HCT116 (cell line): Measurements from ENCODE around the gene PTP4A2. TPM values are rescaled to one million over a fixed set of nuclear protein-coding genes. Genes with fewer than 3 reads are reported as not detected.

ENCODE experiments used
- total RNA-seq: library from RNA; stranded (reverse); gene quantifications from one replicate; pipeline ENCODE4 v1.2.1, GENCODE V29; 2021; ENCODE audit not compliant: unreplicated experiment

PTP4A2 gene
- total RNA-seq, 1 experiment from 2014 or later = 267 TPM

Other genes starting within 250 kb of the PTP4A2 start
- gene COL16A1, start 234.4 kb downstream of the PTP4A2 start, total RNA-seq = 2.2 TPM
- gene ADGRB2, start 174.0 kb downstream of the PTP4A2 start, total RNA-seq = 10.1 TPM
- 5.0 TPM for gene SPOCD1, start 122.3 kb downstream of the PTP4A2 start, total RNA-seq
- gene KHDRBS1, start 75.5 kb upstream of the PTP4A2 start, total RNA-seq = 215 TPM
- gene TMEM39B, start 134.6 kb upstream of the PTP4A2 start, total RNA-seq = 22.8 TPM
- gene KPNA6, start 169.7 kb upstream of the PTP4A2 start, total RNA-seq = 79.9 TPM
- 37.2 TPM for gene TXLNA, start 241.3 kb upstream of the PTP4A2 start, total RNA-seq